ENCODE measurements around the gene GMDS. TPM values are rescaled to one million over a fixed set of nuclear protein-coding genes. Genes with fewer than 3 reads are reported as not detected.

The GMDS gene
- total RNA-seq, 4 donors from 2014 or later, result 3.4 to 7.2 (median 4.6) TPM

DNA sequence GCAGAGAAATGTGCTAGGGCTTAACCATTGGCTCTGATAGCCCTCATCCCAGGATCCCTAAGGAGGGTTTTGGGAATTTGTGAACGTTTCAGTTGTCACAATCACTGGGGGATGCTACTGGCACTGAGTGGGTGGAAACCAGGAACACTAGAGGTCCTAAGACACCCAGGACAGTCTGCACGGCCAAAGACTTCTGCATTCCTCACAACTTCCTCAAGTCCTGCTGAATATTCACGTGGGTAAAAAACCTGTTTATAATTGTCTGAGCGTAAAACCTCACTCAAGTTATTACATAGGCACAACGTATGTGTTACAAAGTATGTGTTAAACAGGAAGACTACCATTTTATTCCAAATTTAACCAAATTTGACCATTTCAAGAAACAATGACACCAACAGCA is 52.4 kb downstream of the GMDS start:
- Histone ChIP-seq H3K4me1 (peaks cover 0 to 2% of the 10 kb centered on the region in 2 donors), H3K9me3 (no peaks in the 10 kb centered on the region), H3K27ac (no peak overlapping the region), H3K4me3 (no peak overlapping the region), H3K36me3 (no peaks in the 10 kb centered on the region), H3K27me3 (no peaks in the 10 kb centered on the region)
- DNase-seq (no peak), ATAC-seq (no peak)
- no peak for TF ChIP-seq CTCF (IDR thresholded peaks at IDR 0.05 in 4 of 5, conservative IDR thresholded peaks at IDR 0.05 in 1 of 5)
- TF ChIP-seq POLR2A (IDR thresholded peaks at IDR 0.05), result no peak
- in situ Hi-C loops (cut with MboI; ENCODE audit: low sequenced_read_pairs in 4 of 4) (loop anchor here (10.0 to 25.0 kb wide), 2 partner anchors 598 to 606 kb away; no protein-coding TSS in a partner anchor), intact Hi-C loops (cut with DNase I; ENCODE audit: low total_unique reads) (loop anchor here (10.0 kb wide), 1 partner anchor 162 kb away; no protein-coding TSS in a partner anchor)

GRCh38 chr6:2191390-2191740 is 54.0 kb downstream of the GMDS start:
- DNase-seq, result no peak
- H3K36me3 ChIP-seq, result no peaks in the 10 kb centered on the region
- no peak overlapping the region for H3K27ac ChIP-seq
- intact Hi-C loops (cut with DNase I; ENCODE audit: low total_unique reads), result loop anchor here (10.0 kb wide), 1 partner anchor 163 kb away; no protein-coding TSS in a partner anchor
- H3K9me3 ChIP-seq, result no peaks in the 10 kb centered on the region
- no peak for ATAC-seq
- TF ChIP-seq CTCF (IDR thresholded peaks at IDR 0.05 in 4 of 5, conservative IDR thresholded peaks at IDR 0.05 in 1 of 5), result no peak
- TF ChIP-seq POLR2A (IDR thresholded peaks at IDR 0.05), result no peak
- no peak overlapping the region for H3K4me3 ChIP-seq
- H3K4me1 ChIP-seq, result no peaks in the 10 kb centered on the region
- in situ Hi-C loops (cut with MboI; ENCODE audit: low sequenced_read_pairs in 4 of 4), result loop anchor here (10.0 to 25.0 kb wide), 2 partner anchors 597 to 604 kb away; no protein-coding TSS in a partner anchor
- no peaks in the 10 kb centered on the region for H3K27me3 ChIP-seq

DNA sequence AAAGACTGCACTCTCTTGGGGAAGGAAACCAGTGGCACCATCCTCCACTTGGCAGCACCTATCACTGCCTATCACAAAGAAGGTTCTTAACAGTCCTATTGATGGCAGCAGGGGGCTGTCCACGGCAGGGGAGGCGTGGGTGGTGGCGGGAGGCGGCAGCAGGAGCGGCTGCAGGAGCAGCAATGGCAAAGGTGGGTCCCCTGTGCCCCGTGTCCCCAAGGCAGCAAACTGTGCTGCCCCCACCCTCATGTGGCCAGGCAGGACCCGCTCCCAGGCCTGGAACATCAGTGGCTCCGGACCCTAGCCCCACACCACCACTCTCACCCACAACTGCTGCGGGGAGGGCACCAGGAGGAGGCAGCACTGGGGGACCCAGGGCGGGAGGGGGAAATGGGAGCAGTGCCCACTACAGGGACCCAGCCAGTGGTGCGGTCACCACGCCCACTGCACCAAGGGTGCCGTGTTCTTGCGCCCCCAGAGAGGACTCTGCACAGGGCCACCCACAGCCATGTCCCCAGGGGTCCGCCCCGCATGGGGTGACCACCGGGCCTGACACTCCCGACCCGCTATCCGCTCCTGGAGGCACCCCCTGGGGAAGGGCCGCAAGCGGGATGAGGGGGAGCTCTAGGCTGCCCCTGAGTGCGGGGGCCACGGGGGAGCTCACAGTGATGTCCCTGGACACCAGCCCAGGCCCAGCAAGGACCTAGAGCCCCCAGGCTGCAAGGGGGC is 54.6 kb downstream of the GMDS start:
- H3K4me3 ChIP-seq, result no peak overlapping the region
- DNase-seq (no peak), ATAC-seq (no peak)
- TF ChIP-seq CTCF (IDR thresholded peaks at IDR 0.05 in 4 of 5, conservative IDR thresholded peaks at IDR 0.05 in 1 of 5) (no peak), POLR2A (IDR thresholded peaks at IDR 0.05) (no peak)
- no peaks in the 10 kb centered on the region for H3K9me3 ChIP-seq
- no peaks in the 10 kb centered on the region for H3K4me1 ChIP-seq
- intact Hi-C loops (cut with DNase I; ENCODE audit: low total_unique reads) (loop anchor here (10.0 kb wide), 1 partner anchor 164 kb away; no protein-coding TSS in a partner anchor), in situ Hi-C loops (cut with MboI; ENCODE audit: low sequenced_read_pairs in 4 of 4) (loop anchor here (10.0 to 25.0 kb wide), 2 partner anchors 596 to 604 kb away; no protein-coding TSS in a partner anchor)
- no peak overlapping the region for H3K27ac ChIP-seq
- no peaks in the 10 kb centered on the region for H3K36me3 ChIP-seq
- H3K27me3 ChIP-seq, result no peaks in the 10 kb centered on the region

DNA sequence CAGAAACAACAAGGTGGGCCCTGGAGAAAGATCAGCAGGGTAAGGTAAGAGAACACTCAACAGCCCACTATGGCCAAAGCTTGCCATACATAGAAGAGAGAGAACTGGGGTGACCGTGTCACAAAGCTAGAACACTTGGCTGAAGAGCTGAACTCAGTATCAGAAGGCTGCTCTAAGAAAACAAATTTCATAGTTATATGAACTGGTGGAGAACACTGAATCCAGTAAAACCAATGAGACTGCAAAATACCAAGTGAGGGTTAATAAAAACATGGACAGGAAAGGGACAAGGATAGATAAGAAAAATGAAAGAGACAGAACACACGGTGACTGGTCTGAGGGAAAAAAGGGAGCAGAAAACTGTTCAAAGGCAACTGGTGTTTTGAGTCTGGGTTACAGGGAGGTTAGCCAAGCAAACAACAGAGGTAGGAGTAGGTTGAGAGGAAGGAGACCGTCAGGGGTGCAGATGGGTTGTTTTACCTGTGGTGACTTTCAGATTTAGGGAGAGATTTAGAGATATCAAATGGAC is 56.5 kb downstream of the GMDS start:
- intact Hi-C loops (cut with DNase I; ENCODE audit: low total_unique reads) (no loop called here), in situ Hi-C loops (cut with MboI; ENCODE audit: low sequenced_read_pairs in 4 of 4) (loop anchor here in 2 of 4 donors (25.0 kb wide), 1 partner anchor 602 kb away; no protein-coding TSS in a partner anchor)
- Histone ChIP-seq H3K36me3 (no peaks in the 10 kb centered on the region), H3K9me3 (no peaks in the 10 kb centered on the region), H3K4me1 (no peaks in the 10 kb centered on the region), H3K27ac (no peak overlapping the region), H3K27me3 (no peaks in the 10 kb centered on the region), H3K4me3 (no peak overlapping the region)
- no peak for DNase-seq
- ATAC-seq, result no peak
- TF ChIP-seq POLR2A (IDR thresholded peaks at IDR 0.05) (no peak), CTCF (IDR thresholded peaks at IDR 0.05 in 4 of 5, conservative IDR thresholded peaks at IDR 0.05 in 1 of 5) (no peak)

Measured in gastrocnemius medialis (tissue), 4 donors.